GM18861 (cell line): ENCODE results near the gene DAZ4.
"Not testable (repeated sequence)": the region's sequence is repeated elsewhere in the genome, so short reads cannot be mapped to it uniquely, and the experiment has no call there.

Source experiments
- ATAC-seq: cut with Tn5 transposase; IDR thresholded peaks from one replicate; pipeline ENCODE4 v1.9.1; 2021; ENCODE audit not compliant: unreplicated experiment

Gene DAZ4, protein sequence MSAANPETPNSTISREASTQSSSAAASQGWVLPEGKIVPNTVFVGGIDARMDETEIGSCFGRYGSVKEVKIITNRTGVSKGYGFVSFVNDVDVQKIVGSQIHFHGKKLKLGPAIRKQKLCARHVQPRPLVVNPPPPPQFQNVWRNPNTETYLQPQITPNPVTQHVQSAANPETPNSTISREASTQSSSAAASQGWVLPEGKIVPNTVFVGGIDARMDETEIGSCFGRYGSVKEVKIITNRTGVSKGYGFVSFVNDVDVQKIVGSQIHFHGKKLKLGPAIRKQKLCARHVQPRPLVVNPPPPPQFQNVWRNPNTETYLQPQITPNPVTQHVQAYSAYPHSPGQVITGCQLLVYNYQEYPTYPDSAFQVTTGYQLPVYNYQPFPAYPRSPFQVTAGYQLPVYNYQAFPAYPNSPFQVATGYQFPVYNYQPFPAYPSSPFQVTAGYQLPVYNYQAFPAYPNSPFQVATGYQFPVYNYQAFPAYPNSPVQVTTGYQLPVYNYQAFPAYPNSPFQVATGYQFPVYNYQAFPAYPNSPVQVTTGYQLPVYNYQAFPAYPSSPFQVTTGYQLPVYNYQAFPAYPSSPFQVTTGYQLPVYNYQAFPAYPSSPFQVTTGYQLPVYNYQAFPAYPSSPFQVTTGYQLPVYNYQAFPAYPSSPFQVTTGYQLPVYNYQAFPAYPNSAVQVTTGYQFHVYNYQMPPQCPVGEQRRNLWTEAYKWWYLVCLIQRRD

DNA sequence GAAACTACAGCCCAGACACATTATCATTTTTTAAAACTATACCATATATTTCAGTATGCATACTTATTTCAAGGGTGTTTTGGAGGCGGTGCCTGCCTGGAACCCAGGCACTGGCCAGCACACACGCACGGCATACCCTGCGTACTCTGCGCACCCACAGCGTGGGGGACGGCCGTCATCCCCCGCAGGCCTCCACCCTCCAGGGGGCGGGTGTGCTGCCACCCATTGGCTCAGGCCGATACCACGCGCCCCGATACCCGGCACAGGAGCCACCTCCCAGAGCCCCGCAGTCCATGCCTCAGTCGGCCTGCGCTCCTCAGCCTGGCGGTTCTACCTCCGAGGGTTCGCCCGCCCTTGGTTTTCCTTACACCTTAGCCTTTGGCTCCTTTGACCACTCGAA, at the start of gene DAZ4:
DAZ4 (plus strand) TSS at position 301 of the 400 bp plus-strand sequence. CDS start 208 bp downstream, outside the sequence.
- ATAC-seq, result not testable (repeated sequence)

DNA sequence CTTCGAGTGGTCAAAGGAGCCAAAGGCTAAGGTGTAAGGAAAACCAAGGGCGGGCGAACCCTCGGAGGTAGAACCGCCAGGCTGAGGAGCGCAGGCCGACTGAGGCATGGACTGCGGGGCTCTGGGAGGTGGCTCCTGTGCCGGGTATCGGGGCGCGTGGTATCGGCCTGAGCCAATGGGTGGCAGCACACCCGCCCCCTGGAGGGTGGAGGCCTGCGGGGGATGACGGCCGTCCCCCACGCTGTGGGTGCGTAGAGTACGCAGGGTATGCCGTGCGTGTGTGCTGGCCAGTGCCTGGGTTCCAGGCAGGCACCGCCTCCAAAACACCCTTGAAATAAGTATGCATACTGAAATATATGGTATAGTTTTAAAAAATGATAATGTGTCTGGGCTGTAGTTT, 20.4 kb upstream of the DAZ4 start, which contains the start of gene DAZ3:
DAZ3 (minus strand) TSS at position 101 of the 400 bp plus-strand sequence. CDS start 208 bp downstream, outside the sequence.
- ATAC-seq, result not testable (repeated sequence)

DNA sequence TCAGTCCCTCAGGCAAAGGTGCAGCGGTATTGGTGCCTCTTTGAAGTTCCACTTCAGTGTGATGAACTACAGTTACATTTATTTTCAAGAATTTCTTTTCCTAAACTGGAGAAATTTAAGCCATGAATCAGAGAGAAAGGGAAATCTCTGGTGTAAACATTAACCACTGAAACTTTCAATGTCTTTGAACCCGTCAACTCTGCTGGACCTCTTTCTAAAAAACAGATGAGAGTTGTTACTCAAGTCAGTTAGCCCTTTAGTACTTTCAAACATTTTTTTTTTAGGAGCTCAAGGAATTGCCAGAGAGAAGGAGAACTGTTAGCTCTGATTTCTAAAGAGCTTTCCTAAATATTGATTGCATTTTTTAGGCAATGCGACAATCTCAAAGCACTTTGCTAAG, 11.9 kb upstream of the DAZ4 start:
- ATAC-seq, result not testable (repeated sequence)

DNA sequence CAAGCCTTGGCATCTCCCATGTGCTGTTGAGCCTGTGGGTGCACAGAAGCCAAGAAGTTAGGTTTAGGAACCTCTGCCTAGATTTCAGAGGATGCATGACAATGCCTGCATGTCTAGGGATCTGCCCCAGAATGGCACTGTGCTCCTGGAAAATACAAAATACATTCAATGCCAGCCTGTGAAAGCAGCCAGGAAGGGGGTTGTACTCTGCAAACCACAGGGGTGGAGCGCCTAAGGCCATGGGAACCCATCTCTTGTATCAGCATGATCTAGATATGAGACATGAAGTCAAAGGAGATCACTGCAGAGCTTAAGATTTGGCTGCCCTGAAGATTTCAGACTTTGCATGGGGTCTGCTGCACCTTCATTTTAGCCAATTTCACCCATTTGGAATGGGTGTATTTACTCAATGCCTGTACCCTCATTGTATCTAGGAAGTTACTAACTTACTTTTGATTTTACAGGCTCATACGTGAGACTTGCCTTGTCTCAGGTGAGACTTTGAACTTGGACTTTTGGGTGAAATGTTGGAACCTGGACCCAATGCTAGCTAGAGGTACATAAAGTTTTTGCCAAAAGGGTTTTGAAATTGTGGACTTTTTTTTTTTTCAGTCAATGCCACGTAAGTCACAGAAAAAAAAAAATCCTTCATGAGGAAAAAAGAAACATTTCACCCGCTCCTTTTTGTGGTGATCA, 9.4 kb upstream of the DAZ4 start:
- ATAC-seq, result not testable (repeated sequence)

DNA sequence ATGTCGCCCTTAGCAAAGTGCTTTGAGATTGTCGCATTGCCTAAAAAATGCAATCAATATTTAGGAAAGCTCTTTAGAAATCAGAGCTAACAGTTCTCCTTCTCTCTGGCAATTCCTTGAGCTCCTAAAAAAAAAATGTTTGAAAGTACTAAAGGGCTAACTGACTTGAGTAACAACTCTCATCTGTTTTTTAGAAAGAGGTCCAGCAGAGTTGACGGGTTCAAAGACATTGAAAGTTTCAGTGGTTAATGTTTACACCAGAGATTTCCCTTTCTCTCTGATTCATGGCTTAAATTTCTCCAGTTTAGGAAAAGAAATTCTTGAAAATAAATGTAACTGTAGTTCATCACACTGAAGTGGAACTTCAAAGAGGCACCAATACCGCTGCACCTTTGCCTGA, 8.7 kb upstream of the DAZ4 start:
- ATAC-seq, result not testable (repeated sequence)
